Astrocyte of the spinal cord (primary cell): Measurements from ENCODE around the gene LMLN.
"Not testable (repeated sequence)": the region's sequence is repeated elsewhere in the genome, so short reads cannot be mapped to it uniquely, and the experiment has no call there.

Source experiments
- DNase-seq: peaks from one replicate; pipeline ENCODE4 v3.0.0; 2011; ENCODE audit warnings: low read depth, low spot score
- H3K4me3 ChIP-seq: 2 replicates; pipeline ENCODE4 v1.5.1; 2011; ENCODE audit warnings: low read depth, mild to moderate bottlenecking, low read length, moderate library complexity
- in situ Hi-C: cut with HindIII; loops from 2 replicates; pipeline ENCODE4 v1.10.0; 2017; ENCODE audit warnings: low sequenced_read_pairs
- TF ChIP-seq, protein P1 (sequence below): IDR thresholded peaks from 2 replicates; pipeline ENCODE4 v1.5.1; 2012; ENCODE audit warnings: low read depth, mild to moderate bottlenecking, low read length, inconsistent platforms

The LMLN gene

DNA sequence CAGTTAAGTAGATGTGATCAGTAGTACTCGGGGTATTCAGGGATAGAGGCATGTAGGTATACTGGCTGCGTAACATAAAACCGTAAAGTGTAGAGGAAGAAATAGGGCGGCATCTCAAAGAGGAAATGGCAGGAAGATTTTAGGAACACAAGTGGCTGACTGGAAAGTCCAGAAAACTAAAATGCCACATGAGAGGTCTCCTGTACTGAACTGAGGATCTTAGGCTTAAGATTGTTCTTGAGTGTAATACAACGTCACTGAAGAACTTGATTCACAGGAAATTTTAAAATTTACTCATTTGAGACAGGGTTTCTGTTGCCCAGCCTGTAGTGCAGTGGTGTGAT, 2.3 kb upstream of the LMLN start:
- in situ Hi-C loops = no loop called here

GRCh38 chr3:197958346-197958745, 1.7 kb upstream of the LMLN start:
- TF ChIP-seq, protein P1, sequence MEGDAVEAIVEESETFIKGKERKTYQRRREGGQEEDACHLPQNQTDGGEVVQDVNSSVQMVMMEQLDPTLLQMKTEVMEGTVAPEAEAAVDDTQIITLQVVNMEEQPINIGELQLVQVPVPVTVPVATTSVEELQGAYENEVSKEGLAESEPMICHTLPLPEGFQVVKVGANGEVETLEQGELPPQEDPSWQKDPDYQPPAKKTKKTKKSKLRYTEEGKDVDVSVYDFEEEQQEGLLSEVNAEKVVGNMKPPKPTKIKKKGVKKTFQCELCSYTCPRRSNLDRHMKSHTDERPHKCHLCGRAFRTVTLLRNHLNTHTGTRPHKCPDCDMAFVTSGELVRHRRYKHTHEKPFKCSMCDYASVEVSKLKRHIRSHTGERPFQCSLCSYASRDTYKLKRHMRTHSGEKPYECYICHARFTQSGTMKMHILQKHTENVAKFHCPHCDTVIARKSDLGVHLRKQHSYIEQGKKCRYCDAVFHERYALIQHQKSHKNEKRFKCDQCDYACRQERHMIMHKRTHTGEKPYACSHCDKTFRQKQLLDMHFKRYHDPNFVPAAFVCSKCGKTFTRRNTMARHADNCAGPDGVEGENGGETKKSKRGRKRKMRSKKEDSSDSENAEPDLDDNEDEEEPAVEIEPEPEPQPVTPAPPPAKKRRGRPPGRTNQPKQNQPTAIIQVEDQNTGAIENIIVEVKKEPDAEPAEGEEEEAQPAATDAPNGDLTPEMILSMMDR = no peak
- H3K4me3 ChIP-seq = no peak overlapping the region
- DNase-seq = no peak
- in situ Hi-C loops = no loop called here

More for the DNA sequence above, 2.3 kb upstream of the LMLN start:
- no peak overlapping the region for H3K4me3 ChIP-seq
- no peak for DNase-seq
- TF ChIP-seq, protein P1 = no peak

DNA sequence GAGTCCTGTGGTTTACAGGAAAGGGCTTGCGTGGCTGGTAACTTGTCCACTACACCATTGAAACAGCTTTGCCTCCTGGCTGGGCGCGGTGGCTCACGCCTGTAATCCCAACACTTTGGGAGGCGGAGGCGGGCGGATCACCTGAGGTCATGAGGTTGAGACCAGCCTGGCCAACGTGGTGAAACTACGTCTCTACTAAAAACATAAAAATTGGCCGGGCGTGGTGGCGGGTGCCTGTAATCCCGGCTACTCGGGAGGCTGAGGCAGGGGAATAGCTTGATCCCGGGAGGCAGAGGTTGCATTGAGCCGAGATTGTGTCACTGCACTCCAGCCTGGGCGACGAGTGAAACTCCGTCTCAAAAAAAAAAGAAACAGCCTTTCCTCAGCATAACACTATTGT, 1.2 kb upstream of the LMLN start:
- DNase-seq, H3K4me3 ChIP-seq, in situ Hi-C loops: not testable (repeated sequence)

DNA sequence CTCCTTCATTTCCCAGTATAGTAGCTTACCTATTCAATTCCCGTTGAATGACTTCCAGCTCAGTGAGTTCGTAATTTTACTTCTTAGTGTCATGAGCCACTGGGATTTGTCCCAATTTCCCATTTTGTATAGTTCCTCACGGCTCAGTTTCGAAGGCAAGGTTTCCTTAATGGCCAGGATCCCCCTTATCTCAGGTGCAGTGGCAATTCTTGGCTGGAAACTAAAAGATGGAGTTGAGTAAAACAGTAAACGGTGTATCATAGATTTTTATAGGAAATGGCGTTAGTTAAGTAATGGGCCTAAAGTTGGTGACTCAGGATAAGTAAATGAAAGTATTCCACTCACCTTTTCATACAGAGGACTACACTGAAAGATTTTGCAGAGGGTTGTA, 522 bp upstream of the LMLN start:
- H3K4me3 ChIP-seq = peak overlapping the region; percentile 94
- DNase-seq = no peak
- in situ Hi-C loops = no loop called here
- TF ChIP-seq, protein P1 = no peak

GRCh38 chr3:197960694-197961581, 921 bp downstream of the LMLN start:
- in situ Hi-C loops = no loop called here
- TF ChIP-seq, protein P1 = no peak
- no peak for DNase-seq

GRCh38 chr3:197961582-197961945, 1.5 kb downstream of the LMLN start:
- H3K4me3 ChIP-seq = no peak overlapping the region
- DNase-seq = no peak
- TF ChIP-seq, protein P1 = no peak
- in situ Hi-C loops = no loop called here

More at GRCh38 chr3:197960694-197961581, 921 bp downstream of the LMLN start:
- H3K4me3 ChIP-seq = peak overlapping the region; percentile 94

GRCh38 chr3:197963019-197963637, 3.1 kb downstream of the LMLN start:
- no peak overlapping the region for H3K4me3 ChIP-seq
- no peak for DNase-seq
- TF ChIP-seq, protein P1 = no peak
- in situ Hi-C loops = no loop called here

DNA sequence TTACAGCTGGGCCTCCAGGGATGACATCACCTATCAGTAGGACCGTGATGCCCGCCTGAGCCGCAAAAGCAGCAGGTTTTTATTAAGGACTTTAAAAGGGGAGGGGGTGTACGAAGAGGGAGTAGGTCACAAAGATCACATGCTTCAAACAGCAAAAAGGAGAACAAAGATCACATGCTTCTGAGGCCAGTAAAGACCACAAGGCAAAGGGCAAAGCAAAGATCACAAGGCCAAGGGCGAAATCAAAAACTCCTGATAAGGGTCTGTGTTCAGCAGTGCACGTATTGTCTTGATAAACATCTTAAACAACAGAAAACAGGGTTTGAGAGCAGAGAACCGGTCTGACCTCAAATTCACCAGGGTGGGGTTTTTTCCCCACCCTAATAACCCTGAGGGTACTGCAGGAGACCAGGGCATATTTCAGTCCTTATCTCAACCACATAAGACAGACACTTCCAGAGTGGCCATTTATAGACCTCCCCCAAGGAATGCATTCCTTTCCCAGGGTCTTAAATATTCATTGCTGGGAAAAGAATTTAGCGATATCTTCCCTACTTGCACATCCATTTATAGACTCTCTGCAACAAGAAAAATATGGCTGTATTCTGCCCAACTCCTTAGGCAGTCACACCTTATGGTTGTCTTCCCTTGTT, 7.4 kb downstream of the LMLN start:
- H3K4me3 ChIP-seq, DNase-seq, in situ Hi-C loops: not testable (repeated sequence)
